Gastroesophageal sphincter (tissue), 4 donors: Measurements from ENCODE around the gene RPL29. TPM values are rescaled to one million over a fixed set of nuclear protein-coding genes. Genes with fewer than 3 reads are reported as not detected.

Source experiments
- ATAC-seq: fragments of 150-250 bp; one replicate; pipeline ENCODE4 v1.9.1; 2016; ENCODE audit warnings: mild to moderate bottlenecking, moderate library complexity
- H3K27ac ChIP-seq, 4 donors: fragments of 200-600 bp; sonication (generic) in 3 of 4; 1 replicate in 3 of 4; 2 replicates in 1 of 4; pipeline ENCODE4 v1.5.1; 2016 to 2019
- H3K27me3 ChIP-seq: fragments of 200-600 bp; sonication (generic); one replicate; pipeline ENCODE4 v1.5.1; 2019
- H3K36me3 ChIP-seq, 2 donors: fragments of 200-600 bp; sonication (generic); one replicate each; pipeline ENCODE4 v1.5.1; 2019; ENCODE audit warnings: control low read depth in 1 of 2
- H3K4me1 ChIP-seq, 3 donors: fragments of 200-600 bp; sonication (generic); 1 replicate in 2 of 3; 2 replicates in 1 of 3; pipeline ENCODE4 v1.5.1; 2016 to 2019; ENCODE audit warnings: control low read depth in 2 of 3
- H3K4me3 ChIP-seq, 2 donors: fragments of 200-600 bp; sonication (generic); one replicate each; pipeline ENCODE4 v1.5.1; 2019; ENCODE audit warnings: mild to moderate bottlenecking in 1 of 2, moderate library complexity in 1 of 2
- H3K9me3 ChIP-seq, 3 donors: fragments of 200-600 bp; sonication (generic); one replicate each; pipeline ENCODE4 v1.5.1; 2017 to 2019; ENCODE audit warnings: control low read depth in 2 of 3
- CTCF ChIP-seq, 4 experiments: fragments of 200-600 bp in 2 of 4; fragments of 450-650 bp in 2 of 4; sonication (generic) in 1 of 4; IDR thresholded peaks; one replicate each; pipeline ENCODE4 v1.5.1; 2017 to 2019; ENCODE audit warnings: antibody characterized with exemption in 4 of 4, mild to moderate bottlenecking in 2 of 4, moderate library complexity in 2 of 4
- EP300 ChIP-seq: sonication (generic); formaldehyde crosslinking; IDR thresholded peaks from one replicate; pipeline ENCODE4 v1.6.1; 2017; ENCODE audit warnings: antibody characterized with exemption, mild to moderate bottlenecking
- POLR2A ChIP-seq, 2 donors: fragments of 450-650 bp; IDR thresholded peaks; one replicate each; pipeline ENCODE4 v1.6.1; 2017; ENCODE audit warnings: antibody characterized with exemption in 2 of 2, mild to moderate bottlenecking in 2 of 2, moderate library complexity in 1 of 2
- POLR2AphosphoS5 ChIP-seq: sonication (generic); formaldehyde crosslinking; IDR thresholded peaks from one replicate; pipeline ENCODE4 v1.6.1; 2017; ENCODE audit warnings: antibody characterized with exemption
- WGBS, 2 donors: methylation state at CpG; one replicate each; pipeline ENCODE4 v1.1.5; 2018; ENCODE audit warnings: low coverage in 1 of 2; 5-methylcytosine and 5-hydroxymethylcytosine counted together
- total RNA-seq, 4 donors: library from RNA; depleted of rRNA; stranded (reverse); fragments of >200 nt; gene quantifications; one replicate each; pipeline ENCODE4 v1.1.0, GENCODE V29; 2016

The RPL29 gene
- total RNA-seq, 4 donors from 2014 or later = 775 to 1,945 (median 1,298) TPM

- H3K27ac ChIP-seq = peak overlapping the region in 2 of 4 donors; percentile 96 to 98
- peaks cover 0 to 11% of the 10 kb centered on the region in 2 donors for H3K36me3 ChIP-seq
- H3K27me3 ChIP-seq = no peaks in the 10 kb centered on the region
- TF ChIP-seq EP300 = no peak
- no peak for TF ChIP-seq CTCF (IDR thresholded peaks at IDR 0.05)
- TF ChIP-seq POLR2AphosphoS5 = no peak
- TF ChIP-seq POLR2A (IDR thresholded peaks at IDR 0.05) = no peak
- ATAC-seq = no peak
- H3K9me3 ChIP-seq = no peaks in the 10 kb centered on the region
- H3K4me1 ChIP-seq = peaks cover 0 to 68% (median 35%) of the 10 kb centered on the region in 3 donors
- 50 to 90% methylated on average over 1 to 3 of the region's 6 CpGs for WGBS, 2 donors
- H3K4me3 ChIP-seq = no peak overlapping the region
Measured at GRCh38 chr3:51968883-51969678, 26.6 kb downstream of the RPL29 start.

GRCh38 chr3:51968170-51968775 is 27.4 kb downstream of the RPL29 start:
- Histone ChIP-seq H3K4me1 (peaks cover 0 to 70% (median 33%) of the 10 kb centered on the region in 3 donors), H3K27ac (peak overlapping the region; percentile 84 to 98 (median 94)), H3K4me3 (peak overlapping the region; percentile 62 to 91), H3K9me3 (no peaks in the 10 kb centered on the region), H3K36me3 (peaks cover 0 to 11% of the 10 kb centered on the region in 2 donors), H3K27me3 (no peaks in the 10 kb centered on the region)
- 0% methylated on average over 1 of the region's 11 CpGs; no CpG with 5 or more reads in 1 of the 2 donors for WGBS, 2 donors
- ATAC-seq = peak; percentile 4
- TF ChIP-seq EP300 (no peak), POLR2A (IDR thresholded peaks at IDR 0.05) (no peak)

GRCh38 chr3:51967384-51968169 is 28.1 kb downstream of the RPL29 start, which contains the start of gene PCBP4:
Gene PCBP4, minus strand, starts transcription at chr3:51967454. Its CDS starts 6,214 bp downstream, at chr3:51961240.
- TF ChIP-seq EP300 (no peak), POLR2A (IDR thresholded peaks at IDR 0.05) (peak; percentile 72 to 74), POLR2AphosphoS5 (peak; percentile 65), CTCF (IDR thresholded peaks at IDR 0.05) (no peak)
- Histone ChIP-seq H3K36me3 (peaks cover 0 to 11% of the 10 kb centered on the region in 2 donors), H3K4me1 (peaks cover 0 to 70% (median 30%) of the 10 kb centered on the region in 3 donors), H3K27me3 (no peaks in the 10 kb centered on the region), H3K27ac (peak within 1 kb of the TSS; percentile 84 to 98 (median 94)), H3K9me3 (no peaks in the 10 kb centered on the region), H3K4me3 (peak within 1 kb of the TSS; percentile 62 to 91)
- peak; percentile 84 for ATAC-seq
- no CpG with 5 or more reads among the region's 90 CpGs for WGBS, 2 donors

- H3K9me3 ChIP-seq = no peaks in the 10 kb centered on the region
- no peak for TF ChIP-seq CTCF (IDR thresholded peaks at IDR 0.05)
- no peak for TF ChIP-seq POLR2AphosphoS5
- no peak for TF ChIP-seq POLR2A (IDR thresholded peaks at IDR 0.05)
- TF ChIP-seq EP300 = no peak
- peaks cover 0 to 11% of the 10 kb centered on the region in 2 donors for H3K36me3 ChIP-seq
- WGBS, 2 donors = no CpG with 5 or more reads among the region's 33 CpGs
- peaks cover 0 to 71% (median 30%) of the 10 kb centered on the region in 3 donors for H3K4me1 ChIP-seq
- H3K27ac ChIP-seq = peak overlapping the region; percentile 52 to 98 (median 94)
- peak overlapping the region; percentile 62 to 91 for H3K4me3 ChIP-seq
- ATAC-seq = peak; percentile 8
- no peaks in the 10 kb centered on the region for H3K27me3 ChIP-seq
Measured at GRCh38 chr3:51966922-51967383, 28.7 kb downstream of the RPL29 start.

GRCh38 chr3:51966486-51966885 is 29.2 kb downstream of the RPL29 start:
- H3K27ac ChIP-seq = peak overlapping the region; percentile 52 to 98 (median 94)
- H3K9me3 ChIP-seq = no peaks in the 10 kb centered on the region
- no peak for ATAC-seq
- H3K27me3 ChIP-seq = no peaks in the 10 kb centered on the region
- peaks cover 0 to 76% (median 30%) of the 10 kb centered on the region in 3 donors for H3K4me1 ChIP-seq
- no peak for TF ChIP-seq POLR2AphosphoS5
- no peak for TF ChIP-seq EP300
- TF ChIP-seq CTCF (IDR thresholded peaks at IDR 0.05) = no peak
- TF ChIP-seq POLR2A (IDR thresholded peaks at IDR 0.05) = no peak
- peaks cover 0 to 11% of the 10 kb centered on the region in 2 donors for H3K36me3 ChIP-seq
- H3K4me3 ChIP-seq = peak overlapping the region; percentile 62 to 91
- WGBS, 2 donors = 70% methylated on average over 2 of the region's 5 CpGs; no CpG with 5 or more reads in 1 of the 2 donors
